ENCODE measurements around the gene SCUBE3. TPM values are rescaled to one million over a fixed set of nuclear protein-coding genes. Genes with fewer than 3 reads are reported as not detected.

SCUBE3 gene
- total and polyA plus RNA-seq, 2 of the 8 experiments (the other 6 are each of a cell fraction or from before 2014, with no cell fraction given): 0.80 to 1.0 TPM

DNA sequence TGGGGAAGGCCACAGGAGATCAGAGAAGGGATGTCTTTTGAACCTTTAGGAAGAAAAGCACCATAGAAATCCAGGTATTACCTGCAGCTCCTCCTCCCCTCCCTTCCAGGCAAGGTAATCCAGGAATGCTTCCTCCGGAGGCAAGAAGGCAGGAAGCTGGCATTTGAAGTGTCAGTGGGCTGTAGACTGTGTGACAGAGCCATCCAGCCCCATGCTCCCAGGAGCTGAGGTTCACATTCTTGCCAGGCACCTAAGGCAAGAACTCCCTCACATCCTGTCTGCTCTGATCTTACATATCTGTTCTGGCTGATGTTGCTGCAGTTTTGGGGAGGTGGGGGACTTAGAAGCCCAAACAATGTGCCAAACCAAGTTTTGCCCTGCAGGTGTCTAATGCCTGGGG is 27.8 kb upstream of the SCUBE3 start (continued):
- no peak for TF ChIP-seq CHD2 (IDR thresholded peaks at IDR 0.05; ENCODE audit: low read length)
- TF ChIP-seq, protein P1, sequence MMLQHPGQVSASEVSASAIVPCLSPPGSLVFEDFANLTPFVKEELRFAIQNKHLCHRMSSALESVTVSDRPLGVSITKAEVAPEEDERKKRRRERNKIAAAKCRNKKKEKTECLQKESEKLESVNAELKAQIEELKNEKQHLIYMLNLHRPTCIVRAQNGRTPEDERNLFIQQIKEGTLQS (IDR thresholded peaks at IDR 0.05; ENCODE audit: insufficient read depth, low read depth, low read length): no peak
- TF ChIP-seq POLR2A (IDR thresholded peaks at IDR 0.05; ENCODE audit: control extremely low read depth in 1 of 2, low read depth in 2 of 2, low read length in 2 of 2): no peak
- no peak for TF ChIP-seq CHD1 (IDR thresholded peaks at IDR 0.05; ENCODE audit: low read depth, low read length)
- no peak for TF ChIP-seq ASH2L (IDR thresholded peaks at IDR 0.05; ENCODE audit: low read length)
- no peak for TF ChIP-seq EP300 (IDR thresholded peaks at IDR 0.05; ENCODE audit: borderline replicate concordance in 1 of 2, low read depth in 2 of 2, low read length in 2 of 2)
- TF ChIP-seq RXRA (IDR thresholded peaks at IDR 0.05; ENCODE audit: insufficient read depth, low read depth, low read length): no peak
- TF ChIP-seq SIN3A (conservative IDR thresholded peaks at IDR 0.05 in 1 of 2, IDR thresholded peaks at IDR 0.05 in 1 of 2; ENCODE audit: low read depth in 1 of 2, low read length in 2 of 2): no peak
- TF ChIP-seq, protein P2, sequence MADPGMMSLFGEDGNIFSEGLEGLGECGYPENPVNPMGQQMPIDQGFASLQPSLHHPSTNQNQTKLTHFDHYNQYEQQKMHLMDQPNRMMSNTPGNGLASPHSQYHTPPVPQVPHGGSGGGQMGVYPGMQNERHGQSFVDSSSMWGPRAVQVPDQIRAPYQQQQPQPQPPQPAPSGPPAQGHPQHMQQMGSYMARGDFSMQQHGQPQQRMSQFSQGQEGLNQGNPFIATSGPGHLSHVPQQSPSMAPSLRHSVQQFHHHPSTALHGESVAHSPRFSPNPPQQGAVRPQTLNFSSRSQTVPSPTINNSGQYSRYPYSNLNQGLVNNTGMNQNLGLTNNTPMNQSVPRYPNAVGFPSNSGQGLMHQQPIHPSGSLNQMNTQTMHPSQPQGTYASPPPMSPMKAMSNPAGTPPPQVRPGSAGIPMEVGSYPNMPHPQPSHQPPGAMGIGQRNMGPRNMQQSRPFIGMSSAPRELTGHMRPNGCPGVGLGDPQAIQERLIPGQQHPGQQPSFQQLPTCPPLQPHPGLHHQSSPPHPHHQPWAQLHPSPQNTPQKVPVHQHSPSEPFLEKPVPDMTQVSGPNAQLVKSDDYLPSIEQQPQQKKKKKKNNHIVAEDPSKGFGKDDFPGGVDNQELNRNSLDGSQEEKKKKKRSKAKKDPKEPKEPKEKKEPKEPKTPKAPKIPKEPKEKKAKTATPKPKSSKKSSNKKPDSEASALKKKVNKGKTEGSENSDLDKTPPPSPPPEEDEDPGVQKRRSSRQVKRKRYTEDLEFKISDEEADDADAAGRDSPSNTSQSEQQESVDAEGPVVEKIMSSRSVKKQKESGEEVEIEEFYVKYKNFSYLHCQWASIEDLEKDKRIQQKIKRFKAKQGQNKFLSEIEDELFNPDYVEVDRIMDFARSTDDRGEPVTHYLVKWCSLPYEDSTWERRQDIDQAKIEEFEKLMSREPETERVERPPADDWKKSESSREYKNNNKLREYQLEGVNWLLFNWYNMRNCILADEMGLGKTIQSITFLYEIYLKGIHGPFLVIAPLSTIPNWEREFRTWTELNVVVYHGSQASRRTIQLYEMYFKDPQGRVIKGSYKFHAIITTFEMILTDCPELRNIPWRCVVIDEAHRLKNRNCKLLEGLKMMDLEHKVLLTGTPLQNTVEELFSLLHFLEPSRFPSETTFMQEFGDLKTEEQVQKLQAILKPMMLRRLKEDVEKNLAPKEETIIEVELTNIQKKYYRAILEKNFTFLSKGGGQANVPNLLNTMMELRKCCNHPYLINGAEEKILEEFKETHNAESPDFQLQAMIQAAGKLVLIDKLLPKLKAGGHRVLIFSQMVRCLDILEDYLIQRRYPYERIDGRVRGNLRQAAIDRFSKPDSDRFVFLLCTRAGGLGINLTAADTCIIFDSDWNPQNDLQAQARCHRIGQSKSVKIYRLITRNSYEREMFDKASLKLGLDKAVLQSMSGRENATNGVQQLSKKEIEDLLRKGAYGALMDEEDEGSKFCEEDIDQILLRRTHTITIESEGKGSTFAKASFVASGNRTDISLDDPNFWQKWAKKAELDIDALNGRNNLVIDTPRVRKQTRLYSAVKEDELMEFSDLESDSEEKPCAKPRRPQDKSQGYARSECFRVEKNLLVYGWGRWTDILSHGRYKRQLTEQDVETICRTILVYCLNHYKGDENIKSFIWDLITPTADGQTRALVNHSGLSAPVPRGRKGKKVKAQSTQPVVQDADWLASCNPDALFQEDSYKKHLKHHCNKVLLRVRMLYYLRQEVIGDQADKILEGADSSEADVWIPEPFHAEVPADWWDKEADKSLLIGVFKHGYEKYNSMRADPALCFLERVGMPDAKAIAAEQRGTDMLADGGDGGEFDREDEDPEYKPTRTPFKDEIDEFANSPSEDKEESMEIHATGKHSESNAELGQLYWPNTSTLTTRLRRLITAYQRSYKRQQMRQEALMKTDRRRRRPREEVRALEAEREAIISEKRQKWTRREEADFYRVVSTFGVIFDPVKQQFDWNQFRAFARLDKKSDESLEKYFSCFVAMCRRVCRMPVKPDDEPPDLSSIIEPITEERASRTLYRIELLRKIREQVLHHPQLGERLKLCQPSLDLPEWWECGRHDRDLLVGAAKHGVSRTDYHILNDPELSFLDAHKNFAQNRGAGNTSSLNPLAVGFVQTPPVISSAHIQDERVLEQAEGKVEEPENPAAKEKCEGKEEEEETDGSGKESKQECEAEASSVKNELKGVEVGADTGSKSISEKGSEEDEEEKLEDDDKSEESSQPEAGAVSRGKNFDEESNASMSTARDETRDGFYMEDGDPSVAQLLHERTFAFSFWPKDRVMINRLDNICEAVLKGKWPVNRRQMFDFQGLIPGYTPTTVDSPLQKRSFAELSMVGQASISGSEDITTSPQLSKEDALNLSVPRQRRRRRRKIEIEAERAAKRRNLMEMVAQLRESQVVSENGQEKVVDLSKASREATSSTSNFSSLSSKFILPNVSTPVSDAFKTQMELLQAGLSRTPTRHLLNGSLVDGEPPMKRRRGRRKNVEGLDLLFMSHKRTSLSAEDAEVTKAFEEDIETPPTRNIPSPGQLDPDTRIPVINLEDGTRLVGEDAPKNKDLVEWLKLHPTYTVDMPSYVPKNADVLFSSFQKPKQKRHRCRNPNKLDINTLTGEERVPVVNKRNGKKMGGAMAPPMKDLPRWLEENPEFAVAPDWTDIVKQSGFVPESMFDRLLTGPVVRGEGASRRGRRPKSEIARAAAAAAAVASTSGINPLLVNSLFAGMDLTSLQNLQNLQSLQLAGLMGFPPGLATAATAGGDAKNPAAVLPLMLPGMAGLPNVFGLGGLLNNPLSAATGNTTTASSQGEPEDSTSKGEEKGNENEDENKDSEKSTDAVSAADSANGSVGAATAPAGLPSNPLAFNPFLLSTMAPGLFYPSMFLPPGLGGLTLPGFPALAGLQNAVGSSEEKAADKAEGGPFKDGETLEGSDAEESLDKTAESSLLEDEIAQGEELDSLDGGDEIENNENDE (IDR thresholded peaks at IDR 0.05; ENCODE audit: insufficient replicate concordance, low read length): no peak
- no peak for TF ChIP-seq BACH1 (IDR thresholded peaks at IDR 0.05; ENCODE audit: low read length)
- TF ChIP-seq SRF (IDR thresholded peaks at IDR 0.05; ENCODE audit: low read depth, low read length): no peak

All from H1 (cell line).